SK-N-SH treated with all-trans-retinoic acid at 6 μM for 48 hours (cell line): ENCODE results near the gene FOXP3.

Experiments
- CREB5 ChIP-seq: fragments of 250-450 bp; sonication (Bioruptor Pico); IDR thresholded peaks from 2 replicates; pipeline ENCODE4 v1.5.1; 2020; ENCODE audit warnings: low read depth, mild to moderate bottlenecking, moderate library complexity
- TOX ChIP-seq: fragments of 250-450 bp; sonication (Bioruptor Pico); IDR thresholded peaks from 2 replicates; pipeline ENCODE4 v1.8.0; 2021; ENCODE audit warnings: mild to moderate bottlenecking, moderate library complexity, borderline replicate concordance
- ZNF70 ChIP-seq: fragments of 450-650 bp; formaldehyde crosslinking; IDR thresholded peaks from 2 replicates; pipeline ENCODE4 v1.5.0; 2020; ENCODE audit warnings: mild to moderate bottlenecking, moderate library complexity
- TF ChIP-seq, protein P1 (sequence below): fragments of 250-450 bp; sonication (Bioruptor Pico); IDR thresholded peaks from 2 replicates; pipeline ENCODE4 v1.8.0; 2020; ENCODE audit warnings: mild to moderate bottlenecking, moderate library complexity, borderline replicate concordance

GRCh38 chrX:49258749-49259124 is 5.8 kb downstream of the FOXP3 start:
- TF ChIP-seq, protein P1, sequence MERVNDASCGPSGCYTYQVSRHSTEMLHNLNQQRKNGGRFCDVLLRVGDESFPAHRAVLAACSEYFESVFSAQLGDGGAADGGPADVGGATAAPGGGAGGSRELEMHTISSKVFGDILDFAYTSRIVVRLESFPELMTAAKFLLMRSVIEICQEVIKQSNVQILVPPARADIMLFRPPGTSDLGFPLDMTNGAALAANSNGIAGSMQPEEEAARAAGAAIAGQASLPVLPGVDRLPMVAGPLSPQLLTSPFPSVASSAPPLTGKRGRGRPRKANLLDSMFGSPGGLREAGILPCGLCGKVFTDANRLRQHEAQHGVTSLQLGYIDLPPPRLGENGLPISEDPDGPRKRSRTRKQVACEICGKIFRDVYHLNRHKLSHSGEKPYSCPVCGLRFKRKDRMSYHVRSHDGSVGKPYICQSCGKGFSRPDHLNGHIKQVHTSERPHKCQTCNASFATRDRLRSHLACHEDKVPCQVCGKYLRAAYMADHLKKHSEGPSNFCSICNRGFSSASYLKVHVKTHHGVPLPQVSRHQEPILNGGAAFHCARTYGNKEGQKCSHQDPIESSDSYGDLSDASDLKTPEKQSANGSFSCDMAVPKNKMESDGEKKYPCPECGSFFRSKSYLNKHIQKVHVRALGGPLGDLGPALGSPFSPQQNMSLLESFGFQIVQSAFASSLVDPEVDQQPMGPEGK (CRISPR knock-in tag): no peak
- no peak for TF ChIP-seq CREB5 (CRISPR knock-in tag)
- TF ChIP-seq ZNF70 (CRISPR knock-in tag): no peak
- TF ChIP-seq TOX: no peak
